ENCODE results near the gene TBC1D22B.

DNA sequence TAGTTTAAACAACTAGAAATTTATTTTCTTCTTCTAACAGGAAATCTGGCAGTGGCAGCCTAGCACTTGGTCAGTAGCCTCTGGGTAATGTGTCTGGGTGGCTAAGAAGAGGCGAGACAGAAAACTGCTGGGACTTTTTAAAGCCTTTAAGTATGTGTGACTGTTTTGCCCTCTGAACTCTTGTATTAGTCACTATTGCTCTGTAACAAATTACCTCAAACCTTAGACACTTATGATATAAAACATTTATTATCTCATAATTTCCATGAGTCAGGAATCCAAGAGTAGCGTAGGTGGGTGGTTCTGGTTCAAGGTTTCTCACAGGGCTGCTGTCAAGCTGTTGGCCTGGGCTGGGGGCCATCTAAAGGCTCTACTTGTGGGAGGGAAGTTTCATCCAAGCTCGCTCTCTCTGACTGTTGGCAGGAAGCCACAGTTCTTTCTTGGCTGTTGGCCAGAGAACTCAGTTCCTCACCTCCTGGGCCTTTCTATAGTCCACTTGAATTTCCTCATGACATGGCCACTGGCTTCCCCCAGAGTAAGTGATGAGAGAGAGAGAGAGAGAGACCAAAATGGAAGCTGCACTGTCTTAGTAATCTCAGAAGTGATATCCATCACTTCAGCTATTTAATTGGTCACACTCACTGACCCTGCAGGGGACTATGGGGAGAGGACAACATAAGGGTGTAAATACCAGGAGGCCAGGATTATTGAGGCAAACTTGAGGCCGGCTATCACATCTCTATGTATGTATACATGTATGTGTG, 17.4 kb upstream of the TBC1D22B start:
- TF ChIP-seq POLR2AphosphoS5 (IDR thresholded peaks at IDR 0.05; ENCODE audit: low read depth) (no peak), CREB1 (CRISPR knock-in tag; IDR thresholded peaks at IDR 0.05; ENCODE audit: low read depth) (no peak), EZH2 (IDR thresholded peaks at IDR 0.05; ENCODE audit: low read depth, unreplicated experiment) (no peak)
- TF ChIP-seq, protein P1, sequence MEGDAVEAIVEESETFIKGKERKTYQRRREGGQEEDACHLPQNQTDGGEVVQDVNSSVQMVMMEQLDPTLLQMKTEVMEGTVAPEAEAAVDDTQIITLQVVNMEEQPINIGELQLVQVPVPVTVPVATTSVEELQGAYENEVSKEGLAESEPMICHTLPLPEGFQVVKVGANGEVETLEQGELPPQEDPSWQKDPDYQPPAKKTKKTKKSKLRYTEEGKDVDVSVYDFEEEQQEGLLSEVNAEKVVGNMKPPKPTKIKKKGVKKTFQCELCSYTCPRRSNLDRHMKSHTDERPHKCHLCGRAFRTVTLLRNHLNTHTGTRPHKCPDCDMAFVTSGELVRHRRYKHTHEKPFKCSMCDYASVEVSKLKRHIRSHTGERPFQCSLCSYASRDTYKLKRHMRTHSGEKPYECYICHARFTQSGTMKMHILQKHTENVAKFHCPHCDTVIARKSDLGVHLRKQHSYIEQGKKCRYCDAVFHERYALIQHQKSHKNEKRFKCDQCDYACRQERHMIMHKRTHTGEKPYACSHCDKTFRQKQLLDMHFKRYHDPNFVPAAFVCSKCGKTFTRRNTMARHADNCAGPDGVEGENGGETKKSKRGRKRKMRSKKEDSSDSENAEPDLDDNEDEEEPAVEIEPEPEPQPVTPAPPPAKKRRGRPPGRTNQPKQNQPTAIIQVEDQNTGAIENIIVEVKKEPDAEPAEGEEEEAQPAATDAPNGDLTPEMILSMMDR (conservative IDR thresholded peaks at IDR 0.05; ENCODE audit: low read depth in 2 of 2): no peak
